ENCODE measurements around the gene TLNRD1. TPM values are rescaled to one million over a fixed set of nuclear protein-coding genes. Genes with fewer than 3 reads are reported as not detected.

The TLNRD1 gene
- total RNA-seq (2021; ENCODE audit: unreplicated experiment) (24.7 TPM), Bru-seq, nascent RNA (percentile 89 among the genes with signal in this experiment), BruChase-seq, experiment 1, labeled RNA remaining after a 2-hour chase (percentile 98 among the genes with signal in this experiment), BruChase-seq, experiment 2, labeled RNA remaining after a 6-hour chase (percentile 95 among the genes with signal in this experiment)
- polyA plus RNA-seq (2012; ENCODE audit: insufficient read length) = 15.0 TPM
- long read RNA-seq, full-length matches to known transcripts = 49 of 49 reads
- long read RNA-seq, partial matches to known transcripts = 0 of 49 reads
- long read RNA-seq, other reads (novel, unspliced or antisense) = 0 of 49 reads

- ATAC-seq (peak; percentile 91), DNase-seq (ENCODE audit: low read depth, low spot score) (no peak)
- CTCF ChIA-PET = interaction anchor here (0.9 kb wide), 1 partner anchor 265 kb away, joined by 7 read pairs; no protein-coding TSS in a partner anchor
- H3K27ac ChIP-seq (ENCODE audit: low read length) = peak within 1 kb of the TSS; percentile 96
- POLR2A ChIA-PET = interaction anchor here (0.6 to 1.1 kb wide), 5 partner anchors 10 to 1133 kb away, joined by 6 to 16 read pairs (median 7); no protein-coding TSS in a partner anchor
- intact Hi-C loops (cut with micrococcal nuclease; ENCODE audit: unreplicated experiment) = no loop called here
- TF ChIP-seq REST (IDR thresholded peaks at IDR 0.05; ENCODE audit: insufficient read depth in 1 of 2, low read depth in 2 of 2, low read length in 1 of 2) (no peak), POLR2AphosphoS5 (IDR thresholded peaks at IDR 0.05; ENCODE audit: low read depth, low read length) (peak; percentile 92), TCF7L2 (IDR thresholded peaks at IDR 0.05; ENCODE audit: low read depth, low read length) (no peak), SIN3A (IDR thresholded peaks at IDR 0.05; ENCODE audit: borderline replicate concordance, insufficient read depth, low read depth, low read length) (peak; percentile 93; the same call in 1 of the 2 replicates)
- TF ChIP-seq, protein P1, sequence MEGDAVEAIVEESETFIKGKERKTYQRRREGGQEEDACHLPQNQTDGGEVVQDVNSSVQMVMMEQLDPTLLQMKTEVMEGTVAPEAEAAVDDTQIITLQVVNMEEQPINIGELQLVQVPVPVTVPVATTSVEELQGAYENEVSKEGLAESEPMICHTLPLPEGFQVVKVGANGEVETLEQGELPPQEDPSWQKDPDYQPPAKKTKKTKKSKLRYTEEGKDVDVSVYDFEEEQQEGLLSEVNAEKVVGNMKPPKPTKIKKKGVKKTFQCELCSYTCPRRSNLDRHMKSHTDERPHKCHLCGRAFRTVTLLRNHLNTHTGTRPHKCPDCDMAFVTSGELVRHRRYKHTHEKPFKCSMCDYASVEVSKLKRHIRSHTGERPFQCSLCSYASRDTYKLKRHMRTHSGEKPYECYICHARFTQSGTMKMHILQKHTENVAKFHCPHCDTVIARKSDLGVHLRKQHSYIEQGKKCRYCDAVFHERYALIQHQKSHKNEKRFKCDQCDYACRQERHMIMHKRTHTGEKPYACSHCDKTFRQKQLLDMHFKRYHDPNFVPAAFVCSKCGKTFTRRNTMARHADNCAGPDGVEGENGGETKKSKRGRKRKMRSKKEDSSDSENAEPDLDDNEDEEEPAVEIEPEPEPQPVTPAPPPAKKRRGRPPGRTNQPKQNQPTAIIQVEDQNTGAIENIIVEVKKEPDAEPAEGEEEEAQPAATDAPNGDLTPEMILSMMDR (IDR thresholded peaks at IDR 0.05) = no peak
- H3K36me3 ChIP-seq (ENCODE audit: control insufficient read depth, insufficient read depth, low read length) = peaks cover 5% of the 10 kb centered on the region
- no peaks in the 10 kb centered on the region for H3K27me3 ChIP-seq (ENCODE audit: control insufficient read depth, insufficient read depth, low read length)
- in situ Hi-C loops (cut with HindIII; ENCODE audit: low pct_unique_long_range_greater_than_20kb, low sequenced_read_pairs) = no loop called here
- BruUV-seq (replicated peaks) = no TSS peak
- H3K4me1 ChIP-seq (ENCODE audit: control insufficient read depth, insufficient read depth, low read length) = peaks cover 33% of the 10 kb centered on the region
- H3K9me3 ChIP-seq (ENCODE audit: control insufficient read depth, insufficient read depth, low read depth, low read length) = no peaks in the 10 kb centered on the region
- H3K4me3 ChIP-seq (ENCODE audit: low read depth in 2 of 2, low read length in 2 of 2) = peak within 1 kb of the TSS; percentile 93 to 94
Measured at GRCh38 chr15:81000624-81001151, at the start of gene TLNRD1. Gene TLNRD1, plus strand, starts transcription at chr15:81000923. Its CDS starts 1,349 bp downstream, at chr15:81002272.

- intact Hi-C loops (cut with micrococcal nuclease; ENCODE audit: unreplicated experiment) = no loop called here
Measured at GRCh38 chr15:80951941-80952340, 48.8 kb upstream of the TLNRD1 start.

More at GRCh38 chr15:80951941-80952340, 48.8 kb upstream of the TLNRD1 start:
- H3K36me3 ChIP-seq (ENCODE audit: control insufficient read depth, insufficient read depth, low read length) = no peaks in the 10 kb centered on the region
- ChIA-PET CTCF (no interaction called here), POLR2A (no interaction called here)
- no peaks in the 10 kb centered on the region for H3K27me3 ChIP-seq (ENCODE audit: control insufficient read depth, insufficient read depth, low read length)
- H3K9me3 ChIP-seq (ENCODE audit: control insufficient read depth, insufficient read depth, low read depth, low read length) = no peaks in the 10 kb centered on the region
- H3K4me3 ChIP-seq (ENCODE audit: low read depth in 2 of 2, low read length in 2 of 2) = no peak overlapping the region
- no TSS peak for BruUV-seq (replicated peaks)
- TF ChIP-seq POLR2AphosphoS5 (IDR thresholded peaks at IDR 0.05; ENCODE audit: low read depth, low read length) (no peak), TCF7L2 (IDR thresholded peaks at IDR 0.05; ENCODE audit: low read depth, low read length) (no peak), SIN3A (IDR thresholded peaks at IDR 0.05; ENCODE audit: borderline replicate concordance, insufficient read depth, low read depth, low read length) (no peak), REST (IDR thresholded peaks at IDR 0.05; ENCODE audit: insufficient read depth in 1 of 2, low read depth in 2 of 2, low read length in 1 of 2) (no peak)
- TF ChIP-seq, protein P1 (IDR thresholded peaks at IDR 0.05) = no peak
- 0 out of 2 replicates have a peak, but pooled peaks cover 3% of the 10 kb centered on the region for H3K4me1 ChIP-seq (ENCODE audit: control insufficient read depth, insufficient read depth, low read length)
- no peak for DNase-seq (ENCODE audit: low read depth, low spot score)
- no peak for ATAC-seq
- in situ Hi-C loops (cut with HindIII; ENCODE audit: low pct_unique_long_range_greater_than_20kb, low sequenced_read_pairs) = no loop called here
- H3K27ac ChIP-seq (ENCODE audit: low read length) = no peak overlapping the region
